ENCODE results near the gene PANK4.

GRCh38 chr1:2566101-2567045 lies 40.0 kb upstream of the PANK4 start:
- TF ChIP-seq CTCF (IDR thresholded peaks at IDR 0.05) (no peak), POLR2A (IDR thresholded peaks at IDR 0.05) (no peak)
